GM12878 (cell line): ENCODE results near the gene UQCRQ. TPM values are rescaled to one million over a fixed set of nuclear protein-coding genes. Genes with fewer than 3 reads are reported as not detected.

Experiments used
- ATAC-seq: fragments of 200-7000 bp; cut with Tn5 transposase; 3 replicates; pipeline ENCODE4 v1.9.1; 2020; ENCODE audit warnings: mild to moderate bottlenecking, moderate library complexity
- BruUV-seq: library from RNA; stranded (reverse); fragments of 400-500 nt; replicated peaks from 2 replicates; lab custom pipeline; 2021; lab: Mats Ljungman, UMichigan
- CTCF ChIA-PET: fragments of 300-600 bp; sonication (Branson Sonifier 250); formaldehyde crosslinking; extraction: SDS; loops from one replicate; lab custom pipeline; 2021; ENCODE audit warnings: inconsistent platforms; lab: Yijun Ruan, JAX
- POLR2A ChIA-PET: fragments of 350-600 bp; formaldehyde crosslinking; extraction: SDS; loops from one replicate; lab custom pipeline; 2021; ENCODE audit warnings: inconsistent platforms; lab: Charles Lee
- RAD21 ChIA-PET: fragments of 300-600 bp; sonication (Branson Sonifier 250); formaldehyde crosslinking; loops from one replicate; lab custom pipeline; 2023; ENCODE audit warnings: antibody characterized with exemption; ENCODE audit not compliant: unreplicated experiment; lab: Charles Lee
- SMC1A ChIA-PET: fragments of 300-600 bp; sonication (Branson Sonifier 250); formaldehyde crosslinking; loops from one replicate; lab custom pipeline; 2023; ENCODE audit not compliant: unreplicated experiment, uncharacterized antibody; lab: Charles Lee
- DNase-seq: peaks from one replicate; pipeline ENCODE4 v3.0.0-alpha.2; 2011; ENCODE audit warnings: low read depth, low spot score
- FAIRE-seq: peaks from 3 replicates; lab custom pipeline; 2011; peaks lifted over from hg19 to GRCh38; lab: Jason Lieb, UNC
- H2AFZ ChIP-seq: 2 replicates; pipeline ENCODE4 v1.6.0; 2011; ENCODE audit warnings: low read depth, low read length, control low read depth; ENCODE audit not compliant: control insufficient read depth
- H3K27ac ChIP-seq: 2 replicates; pipeline ENCODE4 v1.5.1; 2011; ENCODE audit warnings: control low read depth; ENCODE audit not compliant: control insufficient read depth, insufficient read depth
- H3K27me3 ChIP-seq, 2 experiments: replicated peaks in 1 of 2; 2 replicates each; pipeline versions ENCODE4 v1.6.0 to v1.6.1; 2011; ENCODE audit warnings: low read length in 1 of 2; ENCODE audit not compliant: control insufficient read depth in 2 of 2, insufficient read depth in 2 of 2
- H3K36me3 ChIP-seq, 2 experiments: 2 replicates each; pipeline ENCODE4 v1.5.1; 2011; ENCODE audit warnings: low read length in 1 of 2; ENCODE audit not compliant: control insufficient read depth in 2 of 2, insufficient read depth in 2 of 2
- H3K4me1 ChIP-seq: 2 replicates; pipeline ENCODE4 v1.6.1; 2011; ENCODE audit warnings: mild to moderate bottlenecking, low read length, moderate library complexity, mixed read lengths; ENCODE audit not compliant: control insufficient read depth, insufficient read depth
- H3K4me2 ChIP-seq: 2 replicates; pipeline ENCODE4 v1.6.0; 2011; ENCODE audit warnings: control low read depth; ENCODE audit not compliant: control insufficient read depth, insufficient read depth
- H3K4me3 ChIP-seq: fragments of 200-600 bp; sonication (generic); 2 replicates; pipeline ENCODE4 v1.5.1; 2016
- H3K79me2 ChIP-seq: 2 replicates; pipeline ENCODE4 v1.6.0; 2011; ENCODE audit warnings: low read length; ENCODE audit not compliant: control insufficient read depth, insufficient read depth
- H3K9ac ChIP-seq: 2 replicates; pipeline ENCODE4 v1.8.0; 2011; ENCODE audit warnings: low read length, control low read depth, mixed read lengths; ENCODE audit not compliant: control insufficient read depth, insufficient read depth
- H3K9me3 ChIP-seq: replicated peaks from 3 replicates; pipeline ENCODE4 v1.5.1; 2011; ENCODE audit warnings: mild to moderate bottlenecking, low read length; ENCODE audit not compliant: control insufficient read depth, insufficient read depth
- H4K20me1 ChIP-seq: 2 replicates; pipeline ENCODE4 v1.6.0; 2011; ENCODE audit not compliant: control insufficient read depth, insufficient read depth
- EZH2 ChIP-seq: IDR thresholded peaks from 2 replicates; pipeline ENCODE4 v1.6.1; 2012; ENCODE audit warnings: low read depth, mild to moderate bottlenecking, control low read depth, inconsistent platforms, low read length, borderline replicate concordance; ENCODE audit not compliant: control insufficient read depth
- PBX3 ChIP-seq: IDR thresholded peaks from 2 replicates; pipeline ENCODE4 v1.6.1; 2011; ENCODE audit warnings: mild to moderate bottlenecking, low read depth, low read length, moderate library complexity; ENCODE audit not compliant: insufficient replicate concordance
- WGBS: methylation state at CpG from one replicate; pipeline ENCODE4 v1.1.6; 2016; ENCODE audit warnings: low lambda C conversion rate; ENCODE audit not compliant: insufficient replicate concordance, insufficient coverage; ENCODE audit errors: missing lambda C conversion rate; 5-methylcytosine and 5-hydroxymethylcytosine counted together
- in situ Hi-C: fragments of 300-500 bp; cut with MboI; formaldehyde crosslinking; loops from 9 replicates; pipeline ENCODE4 v1.14.3; 2018; ENCODE audit warnings: mixed read lengths
- intact Hi-C: fragments of 100-400 bp; cut with micrococcal nuclease; formaldehyde crosslinking; loops from one replicate; pipeline ENCODE4 v1.14.2; 2022; ENCODE audit not compliant: unreplicated experiment
- polyA plus RNA-seq, 11 experiments: library from polyadenylated mRNA; depleted of rRNA in 4 of 11; unstranded in 6 of 11; stranded (reverse) in 5 of 11; fragments of >200 nt; fragmentation: Nextera tagmentation in 4 of 11; fragmentation: Illumina TruSeq in 1 of 11; extraction: Ambion mirVana in 4 of 11; extraction: Trizol in 1 of 11; gene quantifications; 1 replicate in 1 of 11; 2 replicates in 10 of 11; pipeline versions ENCODE4 v1.2.1 to v1.2.3, GENCODE V29; 2011 to 2016; ENCODE audit warnings: inconsistent platforms in 2 of 11, missing spikeins in 2 of 11, low read depth in 1 of 11
- total RNA-seq, 4 experiments: library from RNA; depleted of rRNA in 3 of 4; stranded (reverse); fragments of >200 nt in 3 of 4; fragmentation: Illumina TruSeq in 1 of 4; extraction: Trizol in 1 of 4; gene quantifications; 2 replicates each; pipeline versions ENCODE4 v1.2.1 to v1.2.3, GENCODE V29; 2013 to 2021

The UQCRQ gene
- total and polyA plus RNA-seq, 10 of the 15 experiments (the other 5 are each of a cell fraction or from before 2014, with no cell fraction given): 121 to 1,579 (median 408) TPM

- no peaks in the 10 kb centered on the region for H3K9me3 ChIP-seq
- ChIA-PET RAD21 (interaction anchor here (1.0 kb wide), 1 partner anchor 14 kb away, joined by 3 read pairs; no protein-coding TSS in a partner anchor), CTCF (interaction anchor here (0.6 to 1.4 kb wide), 5 partner anchors 12 to 245 kb away, joined by 3 to 5 read pairs (median 4); no protein-coding TSS in a partner anchor), SMC1A (interaction anchor here (1.0 to 1.4 kb wide), 2 partner anchors 22 to 118 kb away, joined by 3 to 4 read pairs; no protein-coding TSS in a partner anchor), POLR2A (interaction anchor here (0.6 to 1.1 kb wide), 3 partner anchors 14 to 158 kb away, joined by 3 read pairs; no protein-coding TSS in a partner anchor)
- intact Hi-C loops: loop anchor here (5.0 kb wide), 1 partner anchor 206 kb away; no protein-coding TSS in a partner anchor
- FAIRE-seq (no peak), ATAC-seq (no peak), DNase-seq (no peak)
- H4K20me1 ChIP-seq: no peaks in the 10 kb centered on the region
- peaks cover 1 to 21% of the 10 kb centered on the region in 2 experiments for H3K36me3 ChIP-seq
- BruUV-seq: no TSS peak
- H3K4me1 ChIP-seq: peaks cover 3% of the 10 kb centered on the region
- H2AFZ ChIP-seq: no peak overlapping the region
- H3K4me3 ChIP-seq: no peak overlapping the region
- peaks cover 19% of the 10 kb centered on the region for H3K79me2 ChIP-seq
- in situ Hi-C loops: no loop called here
- no peak overlapping the region for H3K9ac ChIP-seq
- TF ChIP-seq EZH2: no peak
- H3K27me3 ChIP-seq: no peaks in the 10 kb centered on the region
- H3K27ac ChIP-seq: no peak overlapping the region
- no peak overlapping the region for H3K4me2 ChIP-seq
- WGBS: 83% methylated on average over 4 of the region's 4 CpGs
Measured at GRCh38 chr5:132868754-132869153, 2.3 kb downstream of the UQCRQ start.

- Histone ChIP-seq H2AFZ (no peak overlapping the region), H3K4me2 (no peak overlapping the region), H3K9me3 (no peaks in the 10 kb centered on the region), H3K27me3 (no peaks in the 10 kb centered on the region), H3K79me2 (peaks cover 19% of the 10 kb centered on the region), H3K4me3 (no peak overlapping the region)
- ChIA-PET POLR2A (interaction anchor here (0.5 to 0.9 kb wide), 2 partner anchors 9 to 92 kb away, joined by 3 read pairs; no protein-coding TSS in a partner anchor), RAD21 (no interaction called here)
- no TSS peak for BruUV-seq
- no peak for DNase-seq
- ATAC-seq: no peak
- intact Hi-C loops: no loop called here
- 54% methylated on average over 2 of the region's 2 CpGs for WGBS
- no peak for TF ChIP-seq PBX3
- TF ChIP-seq, all 136 proteins: peak for 0
- Histone ChIP-seq H4K20me1 (no peaks in the 10 kb centered on the region), H3K36me3 (peaks cover 3 to 21% of the 10 kb centered on the region in 2 experiments), H3K4me1 (peaks cover under 1% of the 10 kb centered on the region), H3K9ac (no peak overlapping the region), H3K27ac (no peak overlapping the region)
- no peak for FAIRE-seq
- SMC1A ChIA-PET: interaction anchor here (0.8 to 0.9 kb wide), 2 partner anchors 13 to 21 kb away, joined by 3 to 5 read pairs; no protein-coding TSS in a partner anchor
- in situ Hi-C loops: no loop called here
- CTCF ChIA-PET: interaction anchor here (0.7 to 1.5 kb wide), 2 partner anchors 42 to 154 kb away, joined by 3 to 4 read pairs; no protein-coding TSS in a partner anchor
Measured at GRCh38 chr5:132870801-132871200, 4.4 kb downstream of the UQCRQ start.
